Trophoblast cell (in vitro differentiated cells and primary cell): ENCODE measurements around the gene ARCN1.

Experiments used
- DNase-seq, 2 donors: peaks; one replicate each; pipeline ENCODE4 v3.0.0-alpha.2; 2016
- H2AFZ ChIP-seq: 2 replicates; pipeline ENCODE4 v1.6.1; 2013; ENCODE audit warnings: low read length, moderate library complexity, mild to moderate bottlenecking; ENCODE audit not compliant: insufficient read depth, poor library complexity
- H2AK5ac ChIP-seq: 2 replicates; pipeline ENCODE4 v1.6.1; 2013; ENCODE audit warnings: mild to moderate bottlenecking, low read length
- H2BK120ac ChIP-seq: 2 replicates; pipeline ENCODE4 v1.6.1; 2013; ENCODE audit warnings: low read length, mild to moderate bottlenecking, moderate library complexity; ENCODE audit not compliant: insufficient read depth, poor library complexity
- H2BK12ac ChIP-seq: 2 replicates; pipeline ENCODE4 v1.6.1; 2013; ENCODE audit warnings: mild to moderate bottlenecking, low read length, moderate library complexity
- H2BK5ac ChIP-seq: 2 replicates; pipeline ENCODE4 v1.6.1; 2013; ENCODE audit warnings: low read length, low read depth, moderate library complexity, mild to moderate bottlenecking; ENCODE audit not compliant: poor library complexity
- H3K14ac ChIP-seq: 2 replicates; pipeline ENCODE4 v1.6.1; 2013; ENCODE audit warnings: mild to moderate bottlenecking, low read length
- H3K18ac ChIP-seq: 2 replicates; pipeline ENCODE4 v1.6.1; 2013; ENCODE audit warnings: mild to moderate bottlenecking, low read length
- H3K23ac ChIP-seq: 2 replicates; pipeline ENCODE4 v1.6.1; 2013; ENCODE audit warnings: low read length
- H3K27ac ChIP-seq: 2 replicates; pipeline ENCODE4 v1.5.1; 2013; ENCODE audit warnings: low read depth, mild to moderate bottlenecking, inconsistent platforms, low read length, moderate library complexity
- H3K27me3 ChIP-seq: 2 replicates; pipeline ENCODE4 v1.6.1; 2013; ENCODE audit warnings: inconsistent platforms, mild to moderate bottlenecking, low read length, moderate library complexity; ENCODE audit not compliant: insufficient read depth
- H3K36me3 ChIP-seq, 2 experiments: 1 replicate in 1 of 2; 2 replicates in 1 of 2; pipeline ENCODE4 v1.6.1; 2013; ENCODE audit warnings: low read length in 2 of 2, mild to moderate bottlenecking in 2 of 2, moderate library complexity in 1 of 2; ENCODE audit not compliant: insufficient read depth in 2 of 2, control insufficient read depth in 1 of 2
- H3K4ac ChIP-seq: 2 replicates; pipeline ENCODE4 v1.6.1; 2013; ENCODE audit warnings: low read depth, mild to moderate bottlenecking, low read length, moderate library complexity
- H3K4me1 ChIP-seq, 2 experiments: 1 replicate in 1 of 2; 2 replicates in 1 of 2; pipeline ENCODE4 v1.6.1; 2013; ENCODE audit warnings: low read length in 2 of 2, mild to moderate bottlenecking in 2 of 2, moderate library complexity in 1 of 2; ENCODE audit not compliant: insufficient read depth in 2 of 2, control insufficient read depth in 1 of 2
- H3K4me2 ChIP-seq: 2 replicates; pipeline ENCODE4 v1.6.1; 2013; ENCODE audit warnings: inconsistent platforms, mild to moderate bottlenecking, low read length, moderate library complexity
- H3K4me3 ChIP-seq: 2 replicates; pipeline ENCODE4 v1.5.1; 2013; ENCODE audit warnings: mild to moderate bottlenecking, low read depth, low read length, inconsistent platforms
- H3K79me1 ChIP-seq: one replicate; pipeline ENCODE4 v1.6.1; 2013; ENCODE audit warnings: low read length
- H3K79me2 ChIP-seq: 2 replicates; pipeline ENCODE4 v1.6.1; 2013; ENCODE audit warnings: low read length, mild to moderate bottlenecking; ENCODE audit not compliant: control insufficient read depth, insufficient read depth, poor library complexity
- H3K9ac ChIP-seq: 2 replicates; pipeline ENCODE4 v1.6.1; 2013; ENCODE audit warnings: mild to moderate bottlenecking, low read length
- H3K9me3 ChIP-seq: 2 replicates; pipeline ENCODE4 v1.6.1; 2013; ENCODE audit warnings: low read depth, mild to moderate bottlenecking, control low read depth, inconsistent platforms, low read length; ENCODE audit not compliant: insufficient read depth
- H4K12ac ChIP-seq: 2 replicates; pipeline ENCODE4 v1.6.1; 2013; ENCODE audit warnings: low read depth, mild to moderate bottlenecking, low read length, moderate library complexity
- H4K8ac ChIP-seq: 2 replicates; pipeline ENCODE4 v1.6.1; 2013; ENCODE audit warnings: low read depth, mild to moderate bottlenecking, low read length, moderate library complexity
- H4K91ac ChIP-seq: one replicate; pipeline ENCODE4 v1.6.1; 2013; ENCODE audit warnings: low read depth, mild to moderate bottlenecking, low read length, moderate library complexity
- WGBS: extraction: QIAGEN DNeasy Blood & Tissue Kit; methylation state at CpG from one replicate; pipeline ENCODE4 v1.1.7; 2013; ENCODE audit warnings: missing lambda C conversion rate; ENCODE audit not compliant: insufficient read length, insufficient coverage; ENCODE audit errors: extremely low coverage; 5-methylcytosine and 5-hydroxymethylcytosine counted together

The ARCN1 gene

DNA sequence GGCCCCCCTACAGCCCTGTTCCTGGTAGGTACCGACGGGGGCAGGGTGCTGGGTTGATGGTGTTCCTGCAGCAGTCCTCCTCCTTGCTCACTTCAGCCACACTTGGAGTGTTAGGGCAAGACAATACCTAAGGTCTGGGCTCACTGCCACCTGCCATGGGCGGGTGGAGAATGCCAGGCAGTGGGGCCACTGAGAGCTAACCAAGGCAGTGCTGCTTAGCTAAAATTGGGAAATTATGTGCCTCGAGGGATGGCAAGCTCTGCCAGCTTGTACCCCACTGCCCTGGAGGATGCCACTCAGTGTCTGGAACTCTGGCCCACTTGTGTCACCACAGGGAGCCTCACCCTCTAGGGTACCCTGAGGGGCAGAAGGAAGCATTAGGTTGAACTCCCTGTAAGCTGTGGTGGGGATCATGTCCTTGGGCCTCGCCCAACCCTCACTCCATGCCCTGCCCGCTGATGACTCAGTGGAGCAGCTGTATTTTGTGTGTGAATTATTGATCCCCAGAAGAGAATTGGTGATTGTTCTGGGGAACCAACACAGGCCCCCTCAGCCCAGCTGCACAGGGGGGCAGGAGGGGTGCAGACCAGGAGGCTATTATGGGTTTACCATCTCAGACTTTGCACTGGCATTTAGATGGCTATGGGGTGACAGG, 53.0 kb downstream of the ARCN1 start:
- H2AFZ ChIP-seq: no peak overlapping the region
- no peak overlapping the region for H3K9ac ChIP-seq
- H3K79me1 ChIP-seq: peaks cover 16% of the 10 kb centered on the region
- no peak overlapping the region for H4K91ac ChIP-seq
- H3K27me3 ChIP-seq: no peaks in the 10 kb centered on the region
- no peak overlapping the region for H2BK12ac ChIP-seq
- no peak overlapping the region for H2AK5ac ChIP-seq
- H3K4me2 ChIP-seq: no peak overlapping the region
- H3K14ac ChIP-seq: no peak overlapping the region
- no peak overlapping the region for H2BK5ac ChIP-seq
- no CpG with 5 or more reads among the region's 6 CpGs for WGBS
- H3K18ac ChIP-seq: no peak overlapping the region
- peaks cover 20 to 30% of the 10 kb centered on the region in 2 experiments for H3K4me1 ChIP-seq
- H4K8ac ChIP-seq: no peak overlapping the region
- H3K36me3 ChIP-seq: peaks cover 37 to 44% of the 10 kb centered on the region in 2 experiments
- H3K79me2 ChIP-seq: peaks cover 3% of the 10 kb centered on the region
- H3K4me3 ChIP-seq: no peak overlapping the region
- no peak overlapping the region for H3K4ac ChIP-seq
- peaks cover 2% of the 10 kb centered on the region for H3K9me3 ChIP-seq
- no peak overlapping the region for H3K23ac ChIP-seq
- DNase-seq: no peak
- H2BK120ac ChIP-seq: no peak overlapping the region
- H4K12ac ChIP-seq: no peak overlapping the region
- H3K27ac ChIP-seq: no peak overlapping the region

DNA sequence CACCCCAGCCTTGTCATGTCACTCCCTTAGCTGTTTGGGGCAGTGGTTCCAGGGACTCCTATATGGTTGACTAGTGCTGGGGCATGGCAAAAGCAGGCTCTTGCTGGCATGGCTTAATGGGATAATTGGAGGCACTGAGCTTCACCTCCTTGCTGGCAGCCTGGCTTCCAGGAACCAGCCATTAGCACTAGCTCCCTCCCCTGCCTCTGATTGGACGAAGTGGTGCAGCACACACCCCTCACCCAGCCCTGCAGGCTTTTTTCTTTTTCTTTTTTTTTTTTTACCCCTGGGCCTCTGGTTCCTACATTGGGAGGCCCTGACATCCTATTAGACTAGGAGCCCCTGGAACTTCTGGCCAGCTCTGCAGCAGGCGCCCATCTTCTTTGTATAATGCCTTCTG, 53.8 kb downstream of the ARCN1 start:
- H2BK5ac ChIP-seq: no peak overlapping the region
- no peak overlapping the region for H2AFZ ChIP-seq
- H3K4me2 ChIP-seq: no peak overlapping the region
- DNase-seq: no peak
- peaks cover 39 to 46% of the 10 kb centered on the region in 2 experiments for H3K36me3 ChIP-seq
- H3K4ac ChIP-seq: no peak overlapping the region
- peaks cover 14 to 22% of the 10 kb centered on the region in 2 experiments for H3K4me1 ChIP-seq
- H4K91ac ChIP-seq: no peak overlapping the region
- H2BK12ac ChIP-seq: no peak overlapping the region
- peaks cover 3% of the 10 kb centered on the region for H3K79me2 ChIP-seq
- H3K14ac ChIP-seq: no peak overlapping the region
- H4K8ac ChIP-seq: no peak overlapping the region
- H4K12ac ChIP-seq: no peak overlapping the region
- no CpG with 5 or more reads among the region's 2 CpGs for WGBS
- no peak overlapping the region for H2BK120ac ChIP-seq
- H3K9ac ChIP-seq: no peak overlapping the region
- H3K4me3 ChIP-seq: no peak overlapping the region
- H3K27me3 ChIP-seq: no peaks in the 10 kb centered on the region
- H3K27ac ChIP-seq: no peak overlapping the region
- peaks cover 2% of the 10 kb centered on the region for H3K9me3 ChIP-seq
- H3K23ac ChIP-seq: no peak overlapping the region
- H2AK5ac ChIP-seq: no peak overlapping the region
- H3K18ac ChIP-seq: no peak overlapping the region
- H3K79me1 ChIP-seq: peaks cover 10% of the 10 kb centered on the region

DNA sequence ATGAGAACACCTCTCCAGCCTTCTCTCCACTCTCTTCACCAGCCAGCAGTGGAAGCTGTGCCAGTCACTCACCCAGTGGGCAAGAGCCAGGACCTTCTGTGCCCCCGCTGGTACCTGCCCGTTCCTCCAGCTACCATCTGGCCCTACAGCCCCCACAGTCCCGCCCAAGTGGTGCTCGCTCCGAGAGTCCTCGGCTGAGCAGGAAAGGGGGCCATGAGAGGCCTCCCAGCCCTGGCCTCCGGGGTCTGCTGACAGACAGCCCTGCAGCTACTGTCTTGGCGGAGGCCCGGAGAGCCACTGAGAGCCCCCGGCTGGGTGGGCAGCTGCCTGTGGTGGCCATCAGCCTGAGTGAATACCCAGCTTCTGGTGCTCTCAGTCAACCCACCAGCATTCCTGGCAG, 55.4 kb downstream of the ARCN1 start:
- no CpG with 5 or more reads among the region's 10 CpGs for WGBS
- Histone ChIP-seq H3K4me1 (peaks cover 5 to 11% of the 10 kb centered on the region in 2 experiments), H3K27ac (no peak overlapping the region), H3K4ac (no peak overlapping the region), H4K91ac (no peak overlapping the region), H2AFZ (no peak overlapping the region), H3K9ac (no peak overlapping the region), H3K36me3 (peaks cover 55 to 62% of the 10 kb centered on the region in 2 experiments), H4K8ac (no peak overlapping the region), H3K18ac (no peak overlapping the region), H3K79me1 (peaks cover 2% of the 10 kb centered on the region), H3K4me3 (no peak overlapping the region), H2BK12ac (no peak overlapping the region), H4K12ac (no peak overlapping the region), H3K27me3 (no peaks in the 10 kb centered on the region), H3K9me3 (peaks cover 2% of the 10 kb centered on the region), H2AK5ac (no peak overlapping the region), H3K79me2 (no peaks in the 10 kb centered on the region), H3K23ac (no peak overlapping the region), H3K14ac (no peak overlapping the region), H2BK120ac (no peak overlapping the region), H3K4me2 (no peak overlapping the region), H2BK5ac (no peak overlapping the region)
- DNase-seq: no peak

DNA sequence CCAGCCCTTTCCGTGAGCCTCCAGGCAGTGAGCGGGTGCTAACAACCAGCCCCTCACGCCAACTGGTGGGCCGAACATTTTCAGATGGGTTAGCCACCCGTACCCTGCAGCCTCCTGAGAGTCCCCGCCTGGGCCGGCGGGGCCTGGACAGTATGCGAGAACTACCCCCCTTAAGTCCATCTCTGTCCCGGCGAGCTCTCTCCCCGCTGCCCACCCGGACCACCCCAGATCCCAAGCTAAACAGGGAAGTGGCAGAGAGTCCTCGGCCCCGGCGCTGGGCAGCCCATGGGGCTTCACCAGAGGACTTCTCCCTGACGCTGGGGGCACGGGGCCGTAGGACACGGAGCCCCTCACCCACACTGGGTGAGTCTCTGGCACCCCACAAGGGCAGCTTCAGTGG, 55.8 kb downstream of the ARCN1 start:
- Histone ChIP-seq H3K18ac (no peak overlapping the region), H3K27ac (no peak overlapping the region), H4K8ac (no peak overlapping the region), H3K4me3 (no peak overlapping the region), H3K9ac (no peak overlapping the region), H3K79me1 (peaks cover under 1% of the 10 kb centered on the region), H2BK12ac (no peak overlapping the region), H3K4ac (no peak overlapping the region), H2AFZ (no peak overlapping the region), H2BK120ac (no peak overlapping the region), H3K4me1 (peaks cover 3 to 7% of the 10 kb centered on the region in 2 experiments), H2BK5ac (no peak overlapping the region), H3K9me3 (peaks cover 2% of the 10 kb centered on the region), H4K12ac (no peak overlapping the region), H3K36me3 (peaks cover 58 to 65% of the 10 kb centered on the region in 2 experiments), H3K79me2 (no peaks in the 10 kb centered on the region), H3K27me3 (no peaks in the 10 kb centered on the region), H3K4me2 (no peak overlapping the region), H3K23ac (no peak overlapping the region), H2AK5ac (no peak overlapping the region), H3K14ac (no peak overlapping the region), H4K91ac (no peak overlapping the region)
- DNase-seq: no peak
- no CpG with 5 or more reads among the region's 20 CpGs for WGBS
